Stimulated activated CD4-positive, alpha-beta T cell treated with anti-CD3 and anti-CD28 coated beads, Interleukin-12 subunit alpha, Interleukin-12 subunit beta, amount 100 ng/mL, for 48 hours (primary cell): ENCODE measurements around the gene RXFP1.
A peak's percentile ranks its signal among the peaks of the same experiment; 100 is the strongest.

Source experiments
- DNase-seq, 3 donors: peaks; one replicate each; pipeline ENCODE4 v3.0.0-alpha.2; 2020; ENCODE audit warnings: low read depth in 2 of 3, low spot score in 1 of 3

The RXFP1 gene

DNA sequence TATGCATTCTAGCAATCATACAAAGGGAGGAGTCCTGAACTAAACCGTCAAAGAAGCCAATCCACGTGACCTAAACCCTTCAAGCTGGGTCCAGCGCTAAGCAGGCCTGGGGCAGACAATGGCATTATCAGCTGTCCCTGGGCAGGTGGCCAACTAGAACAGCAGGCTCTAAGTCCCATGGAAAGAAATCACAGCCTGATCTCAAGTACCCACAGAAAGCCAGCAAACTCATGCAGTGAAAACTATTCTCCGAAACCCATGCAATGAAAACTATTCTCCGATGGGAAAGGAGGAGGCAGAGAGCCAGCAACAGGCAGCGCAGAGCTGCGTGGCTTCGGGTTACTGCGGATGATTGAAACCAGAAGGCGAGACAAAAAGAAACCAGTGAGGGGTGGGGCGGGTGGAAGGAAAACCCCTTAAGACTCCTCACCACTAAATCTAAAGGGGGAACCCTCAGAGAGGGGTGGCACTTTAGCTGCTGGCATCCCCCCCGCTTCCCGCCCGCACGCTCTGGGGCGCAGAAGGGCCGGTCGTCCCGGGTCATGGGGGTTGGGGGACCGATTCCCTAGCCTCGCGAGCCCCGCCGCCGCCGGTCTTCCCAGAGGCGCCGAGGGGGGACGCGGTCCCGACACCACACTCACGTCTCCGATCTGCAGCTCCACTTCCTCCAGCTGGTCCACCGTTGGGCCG lies 149.4 kb downstream of the RXFP1 start:
- DNase-seq = peak; percentile 25 to 47 (median 36)

- DNase-seq = no peak
These were observed 149.9 kb downstream of the RXFP1 start, which contains the start of gene C4orf46 for GRCh38 chr4:158671665-158671914. Gene C4orf46, minus strand, starts transcription at chr4:158671887. Its CDS starts 86 bp downstream, at chr4:158671801.

DNA sequence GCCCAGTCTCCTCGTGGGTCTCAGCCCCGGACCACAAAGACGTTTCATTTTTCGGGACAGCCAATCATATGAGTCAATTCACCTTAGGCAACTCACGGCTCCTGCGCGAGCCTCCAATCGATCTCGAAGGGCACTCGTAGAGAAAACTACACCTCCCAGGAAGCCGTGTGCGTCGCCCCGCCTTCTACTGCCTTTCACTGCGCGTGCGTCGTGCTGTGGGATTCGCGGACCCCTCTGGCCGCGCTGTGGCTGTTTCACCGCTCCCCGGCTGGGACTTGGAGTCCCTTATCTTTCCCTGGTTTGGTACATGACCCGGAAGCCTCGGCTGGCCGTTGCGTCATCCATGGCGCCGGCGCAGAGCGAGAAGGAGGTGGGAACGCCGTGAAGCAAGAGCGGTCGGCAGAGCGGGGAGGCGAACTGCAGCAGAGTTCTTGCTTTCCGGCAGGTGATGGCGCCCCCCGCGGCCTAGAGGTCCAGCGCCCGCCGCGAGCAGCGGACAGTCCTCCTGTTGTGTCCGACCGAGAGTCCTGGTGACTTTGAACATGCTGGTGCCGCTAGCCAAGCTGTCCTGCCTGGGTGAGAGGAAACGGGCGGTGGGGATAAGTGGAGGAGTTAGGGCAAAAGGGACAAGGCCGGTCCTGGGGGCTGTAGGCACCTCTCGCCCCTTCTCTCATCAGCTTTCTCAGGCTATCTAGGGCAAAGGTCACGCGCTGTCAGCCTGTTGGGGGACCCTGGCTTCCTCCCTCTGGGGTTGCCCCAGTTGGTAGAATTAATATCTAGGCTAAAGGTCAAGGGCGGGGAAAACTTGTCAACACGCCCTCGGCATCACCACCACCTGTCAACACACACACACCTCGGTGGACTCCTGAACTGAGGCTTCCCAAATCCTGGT lies 150.5 kb downstream of the RXFP1 start, which contains the start of gene ETFDH:
Gene ETFDH (plus strand): TSS at position 382 of the 892 bp plus-strand sequence. CDS start 161 bp downstream, at position 543.
- DNase-seq = peak; percentile 91 to 98 (median 95)

GRCh38 chr4:158673633-158674032 lies 152.0 kb downstream of the RXFP1 start:
- DNase-seq = no peak

DNA sequence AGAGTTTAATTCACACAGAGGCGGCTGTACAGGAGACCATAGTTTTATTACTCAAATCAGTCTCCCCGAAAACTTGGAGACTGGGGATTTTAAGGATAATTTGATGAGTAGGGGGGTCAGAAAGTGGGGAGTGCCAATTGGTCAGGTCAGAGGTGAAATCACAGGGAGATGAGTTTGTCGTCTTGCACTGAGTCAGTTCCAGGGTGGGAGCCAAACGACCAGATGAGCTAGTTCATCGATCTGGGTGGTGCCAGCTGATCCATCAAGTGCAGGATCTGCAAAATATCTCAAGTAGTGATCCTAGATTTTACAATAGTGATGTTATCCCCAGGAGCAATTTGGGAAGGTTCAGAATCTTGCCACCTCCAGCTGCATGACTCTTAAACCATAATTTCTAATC lies 154.4 kb downstream of the RXFP1 start:
- DNase-seq = no peak

GRCh38 chr4:158678767-158679166 lies 157.1 kb downstream of the RXFP1 start:
- no peak for DNase-seq

DNA sequence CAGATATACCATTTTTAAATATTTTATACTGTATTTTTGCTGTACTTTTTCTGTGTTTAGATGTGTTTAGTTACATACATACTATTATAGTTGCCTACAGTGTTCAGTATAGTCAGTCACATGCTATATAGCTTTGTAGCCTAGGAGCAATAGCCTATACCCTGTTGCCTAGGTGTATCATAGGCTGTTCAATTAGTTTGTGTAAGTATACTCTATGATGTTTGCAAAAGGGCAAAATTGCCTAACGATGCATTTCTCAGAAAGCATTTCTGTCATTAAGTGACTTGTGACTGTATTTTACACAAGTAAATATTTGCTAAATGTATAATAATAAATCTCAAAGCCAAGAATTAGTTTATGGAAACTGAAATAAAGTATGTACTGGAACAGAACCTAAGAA lies 159.9 kb downstream of the RXFP1 start:
- no peak for DNase-seq

GRCh38 chr4:158682066-158682465 lies 160.4 kb downstream of the RXFP1 start:
- no peak for DNase-seq

GRCh38 chr4:158688813-158689212 lies 167.1 kb downstream of the RXFP1 start:
- no peak for DNase-seq
